22Rv1 (cell line): ENCODE measurements around the gene KCTD12.

Source experiments
- H3K27ac ChIP-seq: fragments of 450-650 bp; 2 replicates; pipeline ENCODE4 v1.5.1; 2017
- CTCF ChIP-seq: fragments of 450-650 bp; IDR thresholded peaks from 2 replicates; pipeline ENCODE4 v1.5.1; 2017; ENCODE audit warnings: mild to moderate bottlenecking
- ZFX ChIP-seq: fragments of 450-650 bp; IDR thresholded peaks from 2 replicates; pipeline ENCODE4 v1.6.1; 2017; ENCODE audit warnings: antibody characterized with exemption, borderline replicate concordance

The KCTD12 gene

GRCh38 chr13:76848596-76848995 is 37.6 kb downstream of the KCTD12 start:
- TF ChIP-seq CTCF (no peak), ZFX (no peak)
- no peak overlapping the region for H3K27ac ChIP-seq

- no peak for TF ChIP-seq CTCF
- TF ChIP-seq ZFX, result no peak
- H3K27ac ChIP-seq, result no peak overlapping the region
Observed at GRCh38 chr13:76846363-76846762, 39.8 kb downstream of the KCTD12 start.

GRCh38 chr13:76845865-76846264 is 40.3 kb downstream of the KCTD12 start:
- H3K27ac ChIP-seq, result no peak overlapping the region
- TF ChIP-seq ZFX, result no peak
- TF ChIP-seq CTCF, result no peak

GRCh38 chr13:76845367-76845766 is 40.8 kb downstream of the KCTD12 start:
- no peak overlapping the region for H3K27ac ChIP-seq
- no peak for TF ChIP-seq ZFX

GRCh38 chr13:76837801-76838200 is 48.4 kb downstream of the KCTD12 start:
- H3K27ac ChIP-seq, result no peak overlapping the region
- TF ChIP-seq CTCF (no peak), ZFX (no peak)

- no peak for TF ChIP-seq CTCF
- no peak for TF ChIP-seq ZFX
Observed at GRCh38 chr13:76836311-76836710, 49.9 kb downstream of the KCTD12 start.

GRCh38 chr13:76833441-76833954 is 52.7 kb downstream of the KCTD12 start:
- TF ChIP-seq ZFX, result no peak
- TF ChIP-seq CTCF, result no peak
- no peak overlapping the region for H3K27ac ChIP-seq

More at GRCh38 chr13:76836311-76836710, 49.9 kb downstream of the KCTD12 start:
- H3K27ac ChIP-seq, result no peak overlapping the region

- no peak for TF ChIP-seq ZFX
- no peak for TF ChIP-seq CTCF
- no peak overlapping the region for H3K27ac ChIP-seq
Observed at GRCh38 chr13:76832258-76832988, 53.8 kb downstream of the KCTD12 start.
